ENCODE data around the gene NR3C1.

DNA sequence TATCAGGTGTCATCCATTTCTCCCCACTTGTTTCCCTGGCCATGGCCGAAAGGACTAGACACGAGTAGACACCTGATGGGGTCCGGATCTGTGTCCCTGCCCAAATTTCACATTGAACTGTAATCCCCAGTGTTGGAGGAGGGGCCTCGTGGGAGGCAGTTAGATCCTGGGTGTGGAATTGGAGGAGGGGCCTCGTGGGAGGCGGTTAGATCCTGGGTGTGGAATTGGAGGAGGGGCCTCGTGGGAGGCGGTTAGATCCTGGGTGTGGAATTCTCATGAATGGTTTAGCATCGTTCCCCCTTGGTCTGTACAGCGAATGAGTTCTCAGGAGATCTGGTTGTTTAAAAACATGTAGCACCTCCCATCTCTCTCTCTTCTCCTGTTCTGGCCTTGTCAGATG, 165.8 kb downstream of the NR3C1 start:
- TF ChIP-seq, protein P1, sequence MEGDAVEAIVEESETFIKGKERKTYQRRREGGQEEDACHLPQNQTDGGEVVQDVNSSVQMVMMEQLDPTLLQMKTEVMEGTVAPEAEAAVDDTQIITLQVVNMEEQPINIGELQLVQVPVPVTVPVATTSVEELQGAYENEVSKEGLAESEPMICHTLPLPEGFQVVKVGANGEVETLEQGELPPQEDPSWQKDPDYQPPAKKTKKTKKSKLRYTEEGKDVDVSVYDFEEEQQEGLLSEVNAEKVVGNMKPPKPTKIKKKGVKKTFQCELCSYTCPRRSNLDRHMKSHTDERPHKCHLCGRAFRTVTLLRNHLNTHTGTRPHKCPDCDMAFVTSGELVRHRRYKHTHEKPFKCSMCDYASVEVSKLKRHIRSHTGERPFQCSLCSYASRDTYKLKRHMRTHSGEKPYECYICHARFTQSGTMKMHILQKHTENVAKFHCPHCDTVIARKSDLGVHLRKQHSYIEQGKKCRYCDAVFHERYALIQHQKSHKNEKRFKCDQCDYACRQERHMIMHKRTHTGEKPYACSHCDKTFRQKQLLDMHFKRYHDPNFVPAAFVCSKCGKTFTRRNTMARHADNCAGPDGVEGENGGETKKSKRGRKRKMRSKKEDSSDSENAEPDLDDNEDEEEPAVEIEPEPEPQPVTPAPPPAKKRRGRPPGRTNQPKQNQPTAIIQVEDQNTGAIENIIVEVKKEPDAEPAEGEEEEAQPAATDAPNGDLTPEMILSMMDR (IDR thresholded peaks at IDR 0.05; ENCODE audit: poor library complexity): no peak
- TF ChIP-seq EZH2 (IDR thresholded peaks at IDR 0.05; ENCODE audit: borderline replicate concordance) (no peak), EZH2phosphoT487 (IDR thresholded peaks at IDR 0.05; ENCODE audit: low read depth, severe bottlenecking, unreplicated experiment) (no peak)
